Upper lobe of left lung (tissue), 4 donors: ENCODE data around the gene EIF3M.

Source experiments
- CTCF ChIP-seq, 6 experiments: fragments of 450-650 bp in 4 of 6; fragments of 200-600 bp in 2 of 6; sonication (generic) in 2 of 6; IDR thresholded peaks; one replicate each; pipeline ENCODE4 v1.5.1; 2016 to 2019; ENCODE audit warnings: antibody characterized with exemption in 6 of 6
- POLR2A ChIP-seq, 4 donors: fragments of 450-650 bp; IDR thresholded peaks; one replicate each; pipeline ENCODE4 v1.5.1; 2016 to 2017; ENCODE audit warnings: antibody characterized with exemption in 4 of 4, mild to moderate bottlenecking in 2 of 4
- POLR2AphosphoS5 ChIP-seq, 2 donors: sonication (generic); formaldehyde crosslinking; IDR thresholded peaks; one replicate each; pipeline ENCODE4 v1.5.1; 2017; ENCODE audit warnings: antibody characterized with exemption in 2 of 2

GRCh38 chr11:32602657-32603415 lies 19.2 kb downstream of the EIF3M start:
- TF ChIP-seq CTCF (IDR thresholded peaks at IDR 0.05) (no peak), POLR2A (IDR thresholded peaks at IDR 0.05) (no peak), POLR2AphosphoS5 (IDR thresholded peaks at IDR 0.05) (no peak)
